Measurements from ENCODE around the gene CLDN25.

DNA sequence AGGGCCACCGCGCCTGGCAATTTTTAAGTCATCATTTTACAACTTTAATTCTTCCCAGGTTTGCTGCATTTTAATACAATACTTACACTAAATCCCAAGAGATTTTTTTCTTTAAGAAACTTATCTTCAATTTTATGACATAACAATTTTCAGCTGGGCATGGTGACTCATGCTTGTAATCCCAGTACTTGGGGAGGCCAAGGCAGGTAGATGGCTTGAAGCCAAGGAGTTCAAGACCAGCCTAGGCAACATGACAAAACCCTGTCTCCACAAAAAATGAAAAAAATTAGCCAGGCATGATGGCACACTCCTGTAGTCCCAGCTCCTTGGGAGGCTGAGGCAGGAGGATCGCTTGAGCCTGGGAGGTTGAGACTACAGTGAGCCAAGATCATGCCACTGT is 38.8 kb downstream of the CLDN25 start:
- TF ChIP-seq, protein P1, sequence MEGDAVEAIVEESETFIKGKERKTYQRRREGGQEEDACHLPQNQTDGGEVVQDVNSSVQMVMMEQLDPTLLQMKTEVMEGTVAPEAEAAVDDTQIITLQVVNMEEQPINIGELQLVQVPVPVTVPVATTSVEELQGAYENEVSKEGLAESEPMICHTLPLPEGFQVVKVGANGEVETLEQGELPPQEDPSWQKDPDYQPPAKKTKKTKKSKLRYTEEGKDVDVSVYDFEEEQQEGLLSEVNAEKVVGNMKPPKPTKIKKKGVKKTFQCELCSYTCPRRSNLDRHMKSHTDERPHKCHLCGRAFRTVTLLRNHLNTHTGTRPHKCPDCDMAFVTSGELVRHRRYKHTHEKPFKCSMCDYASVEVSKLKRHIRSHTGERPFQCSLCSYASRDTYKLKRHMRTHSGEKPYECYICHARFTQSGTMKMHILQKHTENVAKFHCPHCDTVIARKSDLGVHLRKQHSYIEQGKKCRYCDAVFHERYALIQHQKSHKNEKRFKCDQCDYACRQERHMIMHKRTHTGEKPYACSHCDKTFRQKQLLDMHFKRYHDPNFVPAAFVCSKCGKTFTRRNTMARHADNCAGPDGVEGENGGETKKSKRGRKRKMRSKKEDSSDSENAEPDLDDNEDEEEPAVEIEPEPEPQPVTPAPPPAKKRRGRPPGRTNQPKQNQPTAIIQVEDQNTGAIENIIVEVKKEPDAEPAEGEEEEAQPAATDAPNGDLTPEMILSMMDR (optimal IDR thresholded peaks at IDR 0.05 in 1 of 3, IDR thresholded peaks at IDR 0.05 in 1 of 3, conservative IDR thresholded peaks at IDR 0.05 in 1 of 3; ENCODE audit: extremely low read depth in 1 of 3, insufficient read depth in 2 of 3, low read length in 3 of 3), result no peak
- TF ChIP-seq EZH2 (IDR thresholded peaks at IDR 0.05; ENCODE audit: low read length), result no peak

Data from keratinocyte (primary cell).